ENCODE measurements around the gene SLC17A2.
"Not testable (repeated sequence)": the region's sequence is repeated elsewhere in the genome, so short reads cannot be mapped to it uniquely, and the experiment has no call there.

Gene SLC17A2

GRCh38 chr6:25951296-25952032 is 21.0 kb upstream of the SLC17A2 start:
- DNase-seq, result no peak

GRCh38 chr6:25950297-25950696 is 19.8 kb upstream of the SLC17A2 start:
- no peak for DNase-seq

GRCh38 chr6:25949695-25950094 is 19.2 kb upstream of the SLC17A2 start:
- no peak for DNase-seq

- DNase-seq, result not testable (repeated sequence)
Observed at GRCh38 chr6:25947492-25947891, 17.0 kb upstream of the SLC17A2 start.

GRCh38 chr6:25946631-25947030 is 16.1 kb upstream of the SLC17A2 start:
- DNase-seq, result no peak

GRCh38 chr6:25945738-25946137 is 15.2 kb upstream of the SLC17A2 start:
- not testable (repeated sequence) for DNase-seq

- DNase-seq, result no peak
Observed at GRCh38 chr6:25944688-25945574, 14.4 kb upstream of the SLC17A2 start.

GRCh38 chr6:25943887-25944286 is 13.4 kb upstream of the SLC17A2 start:
- DNase-seq, result no peak

GRCh38 chr6:25942561-25943147 is 12.2 kb upstream of the SLC17A2 start:
- no peak for DNase-seq

GRCh38 chr6:25939593-25939992 is 9.1 kb upstream of the SLC17A2 start:
- DNase-seq, result no peak

GRCh38 chr6:25935953-25936352 is 5.5 kb upstream of the SLC17A2 start:
- DNase-seq, result no peak

- no peak for DNase-seq
Observed at GRCh38 chr6:25934735-25935313, 4.3 kb upstream of the SLC17A2 start.

GRCh38 chr6:25934156-25934555 is 3.7 kb upstream of the SLC17A2 start:
- no peak for DNase-seq

GRCh38 chr6:25931411-25931709 is 869 bp upstream of the SLC17A2 start:
- DNase-seq, result no peak

GRCh38 chr6:25929785-25930184 is 706 bp downstream of the SLC17A2 start:
- not testable (repeated sequence) for DNase-seq

GRCh38 chr6:25928562-25929324 is 1.7 kb downstream of the SLC17A2 start:
- DNase-seq, result no peak

- DNase-seq, result no peak
Observed at GRCh38 chr6:25927756-25928216, 2.7 kb downstream of the SLC17A2 start.

GRCh38 chr6:25927178-25927577 is 3.3 kb downstream of the SLC17A2 start:
- DNase-seq, result no peak

- DNase-seq, result no peak
Observed at GRCh38 chr6:25925876-25926275, 4.6 kb downstream of the SLC17A2 start.

GRCh38 chr6:25922301-25922700 is 8.2 kb downstream of the SLC17A2 start:
- DNase-seq, result no peak

- no peak for DNase-seq
Observed at GRCh38 chr6:25921525-25922203, 8.8 kb downstream of the SLC17A2 start.

GRCh38 chr6:25919657-25920056 is 10.8 kb downstream of the SLC17A2 start:
- DNase-seq, result no peak
